Thymus (tissue), 11 donors: ENCODE results near the gene MAN1B1. TPM values are rescaled to one million over a fixed set of nuclear protein-coding genes. Genes with fewer than 3 reads are reported as not detected.
"Not testable (repeated sequence)": the region's sequence is repeated elsewhere in the genome, so short reads cannot be mapped to it uniquely, and the experiment has no call there.

ENCODE experiments used
- DNase-seq, 9 donors: peaks; one replicate each; pipeline ENCODE4 v3.0.0-alpha.2; 2013; ENCODE audit warnings: low spot score in 9 of 9, low read depth in 6 of 9, missing footprints in 1 of 9
- H3K27ac ChIP-seq, 2 donors: one replicate each; pipeline ENCODE4 v1.5.1; 2013; ENCODE audit warnings: control low read depth in 1 of 2, low read depth in 1 of 2, low read length in 1 of 2, mild to moderate bottlenecking in 1 of 2, moderate library complexity in 1 of 2
- H3K27me3 ChIP-seq, 2 donors: one replicate each; pipeline ENCODE4 v1.5.1; 2013; ENCODE audit warnings: low read length in 1 of 2; ENCODE audit not compliant: control insufficient read depth in 2 of 2, insufficient read depth in 1 of 2
- H3K36me3 ChIP-seq, 2 donors: one replicate each; pipeline ENCODE4 v1.5.1; 2013; ENCODE audit warnings: low read length in 1 of 2, mild to moderate bottlenecking in 1 of 2, moderate library complexity in 1 of 2; ENCODE audit not compliant: control insufficient read depth in 2 of 2, insufficient read depth in 2 of 2
- H3K4me1 ChIP-seq, 2 donors: one replicate each; pipeline ENCODE4 v1.5.1; 2013; ENCODE audit warnings: low read length in 2 of 2; ENCODE audit not compliant: control insufficient read depth in 2 of 2, insufficient read depth in 2 of 2
- H3K4me3 ChIP-seq, 2 donors: one replicate each; pipeline ENCODE4 v1.5.1; 2013; ENCODE audit warnings: low read length in 2 of 2, control low read depth in 1 of 2, mild to moderate bottlenecking in 1 of 2
- H3K9me3 ChIP-seq, 2 donors: one replicate each; pipeline ENCODE4 v1.5.1; 2013; ENCODE audit warnings: low read length in 1 of 2, mild to moderate bottlenecking in 1 of 2; ENCODE audit not compliant: control insufficient read depth in 2 of 2, insufficient read depth in 1 of 2
- WGBS: extraction: QIAGEN DNeasy Blood & Tissue Kit; methylation state at CpG from one replicate; pipeline ENCODE4 v1.1.7; 2013; 5-methylcytosine and 5-hydroxymethylcytosine counted together
- polyA plus RNA-seq: library from polyadenylated mRNA; stranded (reverse); fragments of 200-250 nt; gene quantifications from one replicate; pipeline ENCODE4 v1.2.3, GENCODE V29; 2013
- total RNA-seq: library from RNA; stranded (reverse); fragments of 120-200 nt; gene quantifications from one replicate; pipeline ENCODE4 v1.2.4, GENCODE V29; 2013
- donor health status: healthy.

MAN1B1 gene
- total and polyA plus RNA-seq, 2 donors, result 26.8 to 107 TPM

DNA sequence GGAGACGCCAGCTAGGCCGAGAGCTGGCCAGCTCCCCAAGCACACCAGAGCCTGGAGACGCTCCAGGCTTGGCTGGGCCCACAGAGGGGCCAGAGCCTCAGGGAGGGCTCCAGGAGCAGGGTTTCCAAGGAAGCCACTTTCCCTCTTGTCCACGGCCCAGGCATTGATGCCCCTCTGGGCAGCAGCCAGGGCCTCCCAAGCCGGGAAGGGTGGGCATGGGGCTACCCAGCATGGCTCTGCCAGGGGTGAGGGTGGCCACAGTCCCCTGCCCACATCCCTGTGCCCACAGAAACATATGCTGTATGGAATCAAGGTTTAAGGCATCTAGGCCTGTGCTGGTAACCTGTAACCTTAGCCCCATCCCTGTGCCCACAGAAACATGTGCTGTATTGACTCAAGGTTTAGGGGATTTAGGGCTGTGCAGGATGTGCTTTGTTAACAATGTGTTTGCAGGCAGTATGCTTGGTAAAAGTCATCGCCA lies 29.3 kb downstream of the MAN1B1 start:
- Histone ChIP-seq H3K27ac (no peak overlapping the region), H3K9me3 (no peaks in the 10 kb centered on the region), H3K36me3 (peaks cover 7 to 19% of the 10 kb centered on the region in 2 donors), H3K4me1 (peaks cover 3 to 11% of the 10 kb centered on the region in 2 donors), H3K27me3 (peaks cover 2 to 33% of the 10 kb centered on the region in 2 donors), H3K4me3 (no peak overlapping the region)
- no peak for DNase-seq
- WGBS, result 80% methylated on average over 6 of the region's 6 CpGs

DNA sequence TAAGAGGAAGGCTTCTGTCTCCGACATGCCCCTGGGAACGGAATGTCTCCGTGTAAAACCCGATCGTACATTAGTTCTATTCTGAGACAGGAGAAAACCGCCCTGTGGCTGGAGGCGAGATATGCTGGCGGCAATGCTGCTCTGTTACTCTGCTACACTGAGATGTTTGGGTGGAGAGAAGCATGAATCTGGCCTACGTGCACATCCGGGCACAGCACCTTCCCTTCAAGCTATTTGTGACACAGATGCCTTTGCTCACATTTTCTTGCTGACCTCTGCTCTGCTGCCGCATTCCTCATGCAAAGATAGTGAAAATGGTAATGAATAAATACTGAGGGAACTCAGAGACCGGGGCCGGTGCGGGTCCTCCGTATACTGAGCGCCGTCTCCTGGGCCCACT lies 29.9 kb downstream of the MAN1B1 start:
- Histone ChIP-seq H3K27me3 (peaks cover 2 to 33% of the 10 kb centered on the region in 2 donors), H3K36me3 (peaks cover 7 to 14% of the 10 kb centered on the region in 2 donors), H3K4me3 (no peak overlapping the region), H3K9me3 (no peaks in the 10 kb centered on the region), H3K27ac (no peak overlapping the region), H3K4me1 (peaks cover 3 to 13% of the 10 kb centered on the region in 2 donors)
- 95% methylated on average over 17 of the region's 17 CpGs for WGBS
- no peak for DNase-seq

DNA sequence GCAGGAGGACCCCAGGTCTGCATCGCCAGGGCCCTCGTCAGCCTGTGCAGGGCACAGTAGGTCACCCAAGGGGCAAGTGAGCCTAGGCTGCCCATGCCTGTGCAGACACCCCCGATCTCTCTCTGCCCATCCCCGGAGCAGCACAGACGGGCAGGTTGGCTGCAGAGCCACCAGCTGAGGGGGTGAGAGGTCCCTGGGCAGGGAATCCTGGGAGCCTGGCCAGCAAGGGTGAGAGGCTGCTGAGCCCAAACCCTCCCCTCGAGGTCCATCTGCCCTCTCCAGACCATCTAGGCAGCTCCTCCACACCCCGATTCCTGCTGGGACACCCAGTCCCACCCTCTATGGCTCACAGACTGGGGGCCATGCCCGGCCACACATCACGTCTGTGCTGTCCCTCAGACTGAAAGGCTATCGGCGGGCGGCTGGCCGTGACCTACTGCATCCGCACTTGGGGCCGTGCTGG lies 30.5 kb downstream of the MAN1B1 start:
- H3K36me3 ChIP-seq, result peaks cover 4 to 8% of the 10 kb centered on the region in 2 donors
- no peak for DNase-seq
- no peak overlapping the region for H3K27ac ChIP-seq
- H3K4me3 ChIP-seq, result no peak overlapping the region
- H3K4me1 ChIP-seq, result peaks cover 6 to 19% of the 10 kb centered on the region in 2 donors
- H3K27me3 ChIP-seq, result peaks cover 2 to 32% of the 10 kb centered on the region in 2 donors
- 94% methylated on average over 15 of the region's 15 CpGs for WGBS
- H3K9me3 ChIP-seq, result no peaks in the 10 kb centered on the region

DNA sequence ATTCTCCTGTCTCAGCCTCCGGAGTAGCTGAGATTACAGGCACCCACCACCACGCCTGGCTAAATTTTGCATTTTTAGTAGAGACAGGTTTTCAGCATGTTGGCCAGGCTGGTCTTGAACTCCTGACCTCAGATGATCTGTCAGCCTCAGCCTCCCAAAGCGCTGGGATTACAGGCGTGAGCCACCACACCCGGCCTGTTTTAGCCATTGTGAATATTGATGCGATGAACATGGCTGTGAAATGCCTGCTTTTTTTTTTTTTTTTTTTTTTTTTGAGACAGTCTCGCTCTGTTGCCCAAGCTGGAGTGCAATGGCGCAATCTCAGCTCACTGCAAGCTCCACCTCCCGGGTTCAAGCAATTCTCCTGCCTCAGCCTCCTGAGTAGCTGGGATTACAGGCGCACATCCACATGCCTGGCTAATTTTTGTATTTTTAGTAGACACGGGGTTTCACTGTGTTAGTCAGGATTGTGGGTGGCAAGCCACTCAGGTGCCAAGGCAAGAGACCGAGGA lies 31.4 kb downstream of the MAN1B1 start:
- not testable (repeated sequence) for DNase-seq, H3K9me3 ChIP-seq, H3K36me3 ChIP-seq, H3K27ac ChIP-seq, H3K4me3 ChIP-seq
- Histone ChIP-seq H3K4me1 (peaks cover 8 to 24% of the 10 kb centered on the region in 2 donors), H3K27me3 (peaks cover 2 to 23% of the 10 kb centered on the region in 2 donors)
- 88% methylated on average over 12 of the region's 12 CpGs for whole genome bisulfite sequencing

DNA sequence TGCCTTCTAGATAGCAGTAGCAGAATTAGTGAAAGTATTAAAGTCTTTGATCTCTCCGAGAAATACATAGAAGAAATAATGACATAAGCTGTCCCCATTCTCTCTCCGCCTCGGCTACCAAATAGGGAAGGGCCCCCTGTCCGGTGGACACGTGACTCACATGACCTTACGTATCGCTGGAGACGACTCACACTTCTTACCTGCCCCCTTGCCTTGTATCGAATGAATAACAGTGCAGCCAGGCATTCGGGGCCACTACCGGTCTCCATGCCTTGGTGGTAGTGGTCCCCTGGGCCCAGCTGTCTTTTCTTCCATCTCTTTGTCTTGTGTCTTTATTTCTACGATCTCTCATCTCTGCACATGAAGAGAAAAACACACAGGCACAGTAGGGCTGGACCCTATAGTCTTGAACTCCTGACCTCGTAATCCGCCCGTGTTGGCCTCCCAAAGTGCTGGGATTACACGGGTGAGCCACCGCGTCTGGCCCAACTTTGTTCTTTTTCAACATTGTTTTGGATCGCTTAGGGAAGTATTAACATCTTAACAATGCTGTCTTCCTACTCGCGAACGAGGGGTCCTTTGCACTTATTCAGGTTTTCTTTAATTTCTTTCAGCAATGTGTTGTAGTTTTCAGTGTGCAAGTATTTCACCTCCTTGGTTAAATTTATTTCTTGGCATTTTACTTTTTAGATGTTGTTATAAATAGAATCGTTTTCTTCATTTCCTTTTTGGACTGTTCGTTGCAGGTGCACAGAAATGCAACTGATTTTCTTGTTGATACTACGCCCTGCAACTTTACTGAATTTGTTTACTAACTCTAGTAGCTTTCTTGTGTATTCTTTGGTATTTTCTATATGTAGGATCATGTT lies 35.4 kb downstream of the MAN1B1 start:
- not testable (repeated sequence) for H3K27me3 ChIP-seq, H3K36me3 ChIP-seq, H3K9me3 ChIP-seq, H3K4me3 ChIP-seq
- peaks cover 18 to 36% of the 10 kb centered on the region in 2 donors for H3K4me1 ChIP-seq
- peak in 1 of 9 donors; percentile 68 for DNase-seq
- peak overlapping the region; percentile 78 to 91 for H3K27ac ChIP-seq
- 75% methylated on average over 25 of the region's 25 CpGs for WGBS

DNA sequence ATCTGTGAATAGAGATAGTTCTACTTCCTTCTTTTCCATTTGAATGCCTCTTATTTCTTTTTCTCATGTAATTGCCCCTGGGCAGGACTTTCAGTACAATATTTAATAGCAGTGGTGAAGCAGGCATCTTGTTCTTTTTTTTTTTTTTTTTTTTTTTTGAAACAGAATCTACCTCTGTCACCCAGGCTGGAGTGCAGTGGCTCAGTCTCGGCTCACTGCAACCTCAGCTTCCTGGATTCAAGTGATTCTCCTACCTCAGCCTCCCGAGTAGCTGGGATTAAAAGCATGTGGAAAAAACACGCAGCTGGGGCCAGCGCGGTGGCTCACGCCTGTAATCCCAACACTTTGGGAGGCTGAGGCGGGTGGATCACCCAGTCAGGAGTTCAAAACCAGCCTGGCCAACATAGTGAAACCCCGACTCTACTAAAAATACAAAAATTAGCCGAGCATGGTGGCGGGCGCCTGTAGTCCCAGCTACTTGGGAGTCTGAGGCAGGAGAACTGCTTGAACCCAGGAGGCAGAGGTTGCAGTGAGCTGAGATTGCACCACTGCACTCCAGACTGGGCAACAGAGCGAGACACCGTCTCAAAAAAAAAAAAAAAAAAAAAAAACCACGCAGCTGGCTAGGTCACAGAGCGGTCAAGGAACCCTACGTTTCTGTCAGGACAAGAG lies 36.1 kb downstream of the MAN1B1 start:
- not testable (repeated sequence) for H3K9me3 ChIP-seq, DNase-seq, H3K4me3 ChIP-seq, H3K36me3 ChIP-seq, H3K27me3 ChIP-seq
- peaks cover 20 to 44% of the 10 kb centered on the region in 2 donors for H3K4me1 ChIP-seq
- H3K27ac ChIP-seq, result peak overlapping the region; percentile 78 to 91
- 78% methylated on average over 16 of the region's 16 CpGs for WGBS

DNA sequence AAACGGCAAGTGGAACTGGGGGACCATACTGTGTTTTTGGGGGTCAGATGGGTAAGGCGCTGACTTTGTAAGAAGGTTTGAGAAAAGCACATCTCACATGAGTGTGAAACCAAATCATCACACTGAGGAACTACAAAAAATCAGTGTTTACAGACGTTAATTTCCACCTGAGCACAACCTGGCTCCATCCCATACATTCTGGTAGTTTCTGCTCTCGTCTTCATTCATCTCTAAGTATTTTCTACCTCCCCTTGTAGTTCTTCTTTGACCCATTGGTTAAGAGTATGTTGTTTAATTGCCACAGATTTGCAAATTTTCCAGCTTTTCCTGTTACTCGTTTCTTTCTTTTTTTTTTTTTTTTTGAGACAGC lies 36.7 kb downstream of the MAN1B1 start:
- H3K27me3 ChIP-seq, result no peaks in the 10 kb centered on the region
- WGBS, result 88% methylated on average over 5 of the region's 5 CpGs
- H3K4me3 ChIP-seq, result no peak overlapping the region
- no peak for DNase-seq
- no peaks in the 10 kb centered on the region for H3K36me3 ChIP-seq
- no peaks in the 10 kb centered on the region for H3K9me3 ChIP-seq
- peak overlapping the region in 1 of 2 donors; percentile 91 for H3K27ac ChIP-seq
- peaks cover 25 to 49% of the 10 kb centered on the region in 2 donors for H3K4me1 ChIP-seq

DNA sequence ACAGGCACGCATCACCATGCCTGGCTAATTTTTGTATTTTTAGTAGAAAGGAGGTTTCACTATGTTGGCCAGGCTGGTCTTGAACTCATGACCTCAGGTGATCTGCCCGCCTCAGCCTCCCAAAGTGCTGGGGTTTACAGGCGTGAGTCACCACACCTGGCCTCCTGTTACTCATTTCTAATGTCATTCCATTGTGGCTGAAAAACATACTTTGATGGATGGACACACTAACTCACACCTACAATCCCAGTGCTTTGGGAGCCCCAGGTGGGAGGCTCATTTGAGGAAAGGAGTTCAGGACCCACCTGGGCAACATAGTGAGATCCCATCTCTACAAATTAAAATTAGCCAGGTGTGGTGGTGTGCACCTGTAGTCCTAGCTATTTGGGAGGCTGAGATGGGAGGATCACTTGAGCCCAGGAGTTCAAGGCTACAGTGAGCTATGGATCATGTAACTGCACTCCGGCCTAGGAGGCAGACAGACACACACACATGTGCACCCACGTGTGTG lies 37.2 kb downstream of the MAN1B1 start:
- DNase-seq, H3K27ac ChIP-seq, H3K4me3 ChIP-seq, H3K36me3 ChIP-seq, H3K27me3 ChIP-seq, H3K9me3 ChIP-seq: not testable (repeated sequence)
- H3K4me1 ChIP-seq, result peaks cover 31 to 52% of the 10 kb centered on the region in 2 donors
- 97% methylated on average over 5 of the region's 5 CpGs for WGBS
